Prostate gland (tissue), 2 donors: ENCODE results near the gene CREBL2. TPM values are rescaled to one million over a fixed set of nuclear protein-coding genes. Genes with fewer than 3 reads are reported as not detected.
"Not testable (repeated sequence)": the region's sequence is repeated elsewhere in the genome, so short reads cannot be mapped to it uniquely, and the experiment has no call there.

Experiments used
- DNase-seq: peaks from one replicate; pipeline ENCODE4 v3.0.0-alpha.2; 2019; ENCODE audit warnings: low spot score
- H3K27ac ChIP-seq, 2 donors: fragments of 200-600 bp; sonication (generic); 2 replicates each; pipeline ENCODE4 v1.5.1; 2017 to 2019
- H3K27me3 ChIP-seq: fragments of 200-600 bp; sonication (generic); replicated peaks from 2 replicates; pipeline ENCODE4 v1.5.1; 2019; ENCODE audit not compliant: insufficient read depth
- H3K36me3 ChIP-seq, 2 donors: fragments of 200-600 bp; sonication (generic); 1 replicate in 1 of 2; 2 replicates in 1 of 2; pipeline versions ENCODE4 v1.5.1 to v1.8.1; 2017 to 2019
- H3K4me1 ChIP-seq: fragments of 200-600 bp; sonication (generic); replicated peaks from 2 replicates; pipeline ENCODE4 v1.5.1; 2019
- H3K4me3 ChIP-seq, 2 donors: fragments of 200-600 bp; sonication (generic); 2 replicates each; pipeline ENCODE4 v1.5.1; 2017 to 2019
- H3K9me3 ChIP-seq: fragments of 200-600 bp; sonication (generic); 2 replicates; pipeline ENCODE4 v1.5.1; 2017
- CTCF ChIP-seq, 4 experiments: fragments of 200-600 bp in 2 of 4; fragments of 450-650 bp in 2 of 4; sonication (generic) in 2 of 4; IDR thresholded peaks; 1 replicate in 3 of 4; 2 replicates in 1 of 4; pipeline ENCODE4 v1.5.1; 2016 to 2019; ENCODE audit warnings: antibody characterized with exemption in 4 of 4, mild to moderate bottlenecking in 2 of 4, moderate library complexity in 2 of 4
- POLR2A ChIP-seq: fragments of 450-650 bp; IDR thresholded peaks from one replicate; pipeline ENCODE4 v1.6.1; 2016; ENCODE audit warnings: antibody characterized with exemption, mild to moderate bottlenecking
- POLR2AphosphoS5 ChIP-seq: sonication (generic); formaldehyde crosslinking; IDR thresholded peaks from one replicate; pipeline ENCODE4 v1.6.1; 2017; ENCODE audit warnings: antibody characterized with exemption
- WGBS: methylation state at CpG from one replicate; pipeline ENCODE4 v1.1.5; 2018; 5-methylcytosine and 5-hydroxymethylcytosine counted together
- intact Hi-C: fragments of 100-400 bp; cut with DNase I; formaldehyde crosslinking; loops from one replicate; pipeline ENCODE4 v1.14.2; 2022
- total RNA-seq, 2 donors: library from RNA; depleted of rRNA; stranded (reverse); fragments of >200 nt; gene quantifications; one replicate each; pipeline ENCODE4 v1.1.0, GENCODE V29; 2016

CREBL2 gene
- total RNA-seq, 2 donors from 2014 or later = 48.1 to 59.8 TPM

GRCh38 chr12:12636641-12637040 lies 25.0 kb downstream of the CREBL2 start:
- intact Hi-C loops = no loop called here
- Histone ChIP-seq H3K36me3 (no peaks in the 10 kb centered on the region), H3K4me1 (no peaks in the 10 kb centered on the region), H3K27me3 (no peaks in the 10 kb centered on the region), H3K9me3 (no peaks in the 10 kb centered on the region), H3K27ac (no peak overlapping the region), H3K4me3 (no peak overlapping the region)
- TF ChIP-seq CTCF (IDR thresholded peaks at IDR 0.05) = no peak
- WGBS = 79% methylated on average over 1 of the region's 1 CpG
- DNase-seq = no peak

- intact Hi-C loops, H3K4me1 ChIP-seq, H3K27me3 ChIP-seq, H3K4me3 ChIP-seq, H3K27ac ChIP-seq, DNase-seq, H3K36me3 ChIP-seq, H3K9me3 ChIP-seq: not testable (repeated sequence)
- whole genome bisulfite sequencing = 96% methylated on average over 4 of the region's 4 CpGs
Observed at GRCh38 chr12:12639995-12640394, 28.3 kb downstream of the CREBL2 start.

- no peak for TF ChIP-seq POLR2AphosphoS5
- TF ChIP-seq CTCF (IDR thresholded peaks at IDR 0.05) = no peak
- TF ChIP-seq POLR2A = no peak
- intact Hi-C loops = no loop called here
- Histone ChIP-seq H3K9me3 (no peaks in the 10 kb centered on the region), H3K27me3 (no peaks in the 10 kb centered on the region), H3K36me3 (no peaks in the 10 kb centered on the region), H3K27ac (no peak overlapping the region), H3K4me3 (no peak overlapping the region), H3K4me1 (no peaks in the 10 kb centered on the region)
- no peak for DNase-seq
- WGBS = 93% methylated on average over 2 of the region's 2 CpGs
Observed at GRCh38 chr12:12641650-12642049, 30.0 kb downstream of the CREBL2 start.

- Histone ChIP-seq H3K9me3 (no peaks in the 10 kb centered on the region), H3K27me3 (no peaks in the 10 kb centered on the region), H3K4me3 (no peak overlapping the region), H3K36me3 (no peaks in the 10 kb centered on the region), H3K4me1 (no peaks in the 10 kb centered on the region), H3K27ac (no peak overlapping the region)
- intact Hi-C loops = no loop called here
- no peak for TF ChIP-seq POLR2A
- no peak for TF ChIP-seq CTCF (IDR thresholded peaks at IDR 0.05)
- no peak for TF ChIP-seq POLR2AphosphoS5
- 92% methylated on average over 3 of the region's 3 CpGs for WGBS
- DNase-seq = no peak
Observed at GRCh38 chr12:12642916-12643315, 31.2 kb downstream of the CREBL2 start.

- H3K4me3 ChIP-seq = no peak overlapping the region
- H3K36me3 ChIP-seq = no peaks in the 10 kb centered on the region
- H3K9me3 ChIP-seq = no peaks in the 10 kb centered on the region
- no peaks in the 10 kb centered on the region for H3K4me1 ChIP-seq
- no peaks in the 10 kb centered on the region for H3K27me3 ChIP-seq
- DNase-seq = no peak
- peak in 2 of 4 experiments; percentile 11 to 29 for TF ChIP-seq CTCF (IDR thresholded peaks at IDR 0.05)
- TF ChIP-seq POLR2AphosphoS5 = no peak
- TF ChIP-seq POLR2A = no peak
- intact Hi-C loops = loop anchor here (5.0 kb wide), 1 partner anchor 52 kb away; the partner anchor contains the start of gene GPR19
- WGBS = 83% methylated on average over 3 of the region's 3 CpGs
- H3K27ac ChIP-seq = no peak overlapping the region
Observed at GRCh38 chr12:12645485-12645884, 33.8 kb downstream of the CREBL2 start.

- H3K27ac ChIP-seq, H3K4me1 ChIP-seq, H3K4me3 ChIP-seq, H3K27me3 ChIP-seq, DNase-seq, H3K36me3 ChIP-seq, H3K9me3 ChIP-seq: not testable (repeated sequence)
- intact Hi-C loops = loop anchor here (5.0 kb wide), 1 partner anchor 51 kb away; the partner anchor contains the start of gene GPR19
- WGBS = 91% methylated on average over 6 of the region's 6 CpGs
Observed at GRCh38 chr12:12645968-12646367, 34.3 kb downstream of the CREBL2 start.
